ENCODE measurements around the gene KREMEN1. TPM values are rescaled to one million over a fixed set of nuclear protein-coding genes. Genes with fewer than 3 reads are reported as not detected.

Gene KREMEN1
- polyA plus RNA-seq, 10 donors, result 59.9 to 97.7 (median 82.0) TPM

DNA sequence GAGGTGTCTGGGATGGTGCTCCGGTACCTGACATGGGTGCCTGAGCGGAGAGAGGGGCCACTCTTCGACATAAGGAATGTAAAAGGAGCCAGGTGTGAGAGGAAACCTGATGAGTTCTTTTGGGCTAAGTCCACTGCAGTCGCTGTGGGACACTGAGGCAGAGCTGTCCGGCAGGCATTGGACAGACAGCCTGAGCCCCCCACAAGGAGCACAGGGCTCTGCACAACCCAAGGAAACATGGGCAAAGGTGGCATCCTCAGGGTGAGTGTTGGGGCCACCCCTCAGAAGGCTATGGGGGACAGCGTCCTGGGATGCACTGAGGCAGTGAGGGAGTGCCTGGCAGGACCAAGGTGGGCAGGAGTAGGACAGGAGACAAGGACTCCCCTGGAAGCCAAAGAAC, 75.2 kb downstream of the KREMEN1 start:
- no peak for DNase-seq

DNA sequence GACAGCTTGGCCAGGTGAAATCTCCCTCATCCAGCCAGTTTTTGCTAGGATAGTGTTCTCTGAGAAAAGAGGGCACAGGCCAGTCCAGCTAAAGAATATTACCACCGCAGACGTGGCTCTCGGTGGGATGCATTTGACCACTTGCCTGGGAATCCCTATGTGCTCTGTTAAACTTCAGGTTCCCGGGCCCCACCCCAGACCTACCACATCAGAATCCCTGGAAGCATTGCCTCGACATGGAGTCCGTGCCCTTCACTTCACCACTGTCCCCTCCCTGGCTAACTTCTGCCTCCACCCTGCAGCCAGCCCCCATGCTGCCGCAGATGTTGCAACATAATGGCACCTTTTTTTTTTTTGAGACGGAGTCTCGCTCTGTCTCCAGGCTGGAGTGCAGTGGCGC, 76.0 kb downstream of the KREMEN1 start:
- DNase-seq, result no peak

DNA sequence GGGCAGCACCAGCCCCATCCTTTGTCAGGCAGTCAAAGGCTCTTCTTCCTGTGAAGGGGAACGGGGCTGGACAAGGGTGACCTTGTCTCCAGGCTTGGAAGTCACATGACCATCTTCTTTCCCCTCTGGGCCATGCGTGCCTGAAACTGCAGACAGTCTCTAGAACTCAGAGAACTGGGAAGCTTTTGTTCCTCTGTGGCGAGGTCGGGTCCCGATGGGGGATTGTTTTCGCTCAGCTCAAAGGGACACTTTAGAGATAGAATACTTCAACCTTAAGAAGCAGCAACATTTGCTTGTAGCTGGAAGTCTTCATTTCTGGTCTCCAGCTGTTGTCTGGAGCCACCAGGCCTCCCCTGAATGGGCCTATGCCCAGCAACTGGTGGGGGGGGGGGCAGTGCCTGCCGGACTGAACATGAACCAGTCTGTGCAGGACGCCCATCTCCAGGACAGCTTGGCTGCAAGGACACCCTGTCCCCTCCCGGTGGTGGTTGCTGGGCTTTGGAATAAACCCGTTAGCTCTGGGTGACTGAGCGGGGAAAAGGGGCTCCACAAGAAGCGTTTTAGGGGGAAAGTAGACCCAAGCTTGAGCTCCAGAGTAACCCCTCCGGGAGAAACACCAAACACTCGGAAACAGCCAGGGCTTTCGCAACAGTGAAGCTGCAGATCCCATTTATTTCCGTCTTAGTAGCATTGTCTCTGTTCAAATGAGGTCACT, 77.2 kb downstream of the KREMEN1 start:
- peak in 1 of 3 donors; percentile 47 for DNase-seq

DNA sequence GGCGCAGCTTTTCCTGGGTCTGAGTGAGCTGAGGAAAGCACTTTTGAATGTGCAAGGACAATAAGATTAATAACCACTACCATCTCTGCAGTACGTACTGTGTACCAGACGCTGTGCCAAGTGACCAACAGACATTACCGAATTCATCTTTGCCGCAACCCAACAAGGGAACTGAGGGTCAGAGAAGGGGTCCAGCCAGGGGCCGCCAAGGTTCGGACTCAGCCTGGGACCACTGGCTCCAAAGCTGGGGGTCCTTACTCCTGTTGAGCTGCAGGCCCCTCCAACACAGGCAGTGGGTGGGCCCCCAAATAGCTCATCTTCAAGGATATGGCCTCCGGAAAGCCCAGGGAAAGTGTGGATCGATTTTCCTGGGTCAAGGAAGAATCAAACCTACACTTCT, 77.9 kb downstream of the KREMEN1 start:
- DNase-seq, result no peak

- DNase-seq, result no peak
These were observed 78.5 kb downstream of the KREMEN1 start for GRCh38 chr22:29151316-29151715.

DNA sequence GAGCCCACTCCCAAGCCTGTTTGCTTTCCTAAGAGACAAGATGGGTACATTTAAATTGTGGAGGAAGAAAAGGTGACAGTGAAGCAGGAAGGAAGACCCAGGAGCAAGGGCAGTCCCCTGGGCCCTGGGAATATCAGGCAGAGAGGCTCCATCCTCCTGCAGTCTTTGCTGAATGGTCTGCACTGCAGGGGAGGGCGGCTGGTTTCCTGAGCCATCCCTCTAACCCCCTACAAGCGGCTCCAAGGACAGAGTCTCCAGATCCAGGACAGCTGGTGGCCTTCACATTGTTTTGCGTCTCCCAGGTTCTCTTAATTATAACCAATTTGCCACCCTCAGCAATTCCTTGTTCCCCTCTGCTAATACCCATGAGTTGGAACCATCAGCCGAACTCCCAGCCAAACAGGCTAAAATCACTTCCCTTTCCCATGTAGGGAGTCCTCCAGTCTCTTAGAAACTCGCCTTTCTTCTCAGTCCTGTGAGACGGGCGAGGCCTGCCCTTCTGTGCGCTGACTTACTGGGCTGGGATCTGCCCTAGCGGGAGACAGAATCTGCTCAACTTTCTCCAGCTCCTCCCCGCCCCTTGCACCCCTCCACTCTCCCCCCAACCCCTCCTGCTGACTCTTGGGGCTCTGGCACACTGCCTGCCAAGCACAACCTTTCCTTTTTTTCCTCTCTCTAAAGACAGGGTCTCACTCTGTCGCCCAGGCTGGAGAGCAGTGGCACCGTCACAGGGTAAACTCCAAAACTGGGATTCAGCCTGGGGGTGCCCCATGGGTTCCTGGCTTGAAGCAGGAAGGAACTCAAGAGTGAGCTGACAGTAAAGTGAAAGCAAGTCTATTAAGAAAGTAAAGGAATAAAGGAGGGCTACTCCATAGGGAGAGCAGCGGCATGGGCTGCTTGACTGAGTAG, 79.5 kb downstream of the KREMEN1 start:
- peak in 2 of 3 donors; percentile 16 to 34 for DNase-seq

- DNase-seq, result peak in 1 of 3 donors; percentile 32
These were observed 80.3 kb downstream of the KREMEN1 start for GRCh38 chr22:29152954-29153719.

- peak; percentile 60 to 85 (median 71) for DNase-seq
These were observed 81.7 kb downstream of the KREMEN1 start for GRCh38 chr22:29154364-29155048.

DNA sequence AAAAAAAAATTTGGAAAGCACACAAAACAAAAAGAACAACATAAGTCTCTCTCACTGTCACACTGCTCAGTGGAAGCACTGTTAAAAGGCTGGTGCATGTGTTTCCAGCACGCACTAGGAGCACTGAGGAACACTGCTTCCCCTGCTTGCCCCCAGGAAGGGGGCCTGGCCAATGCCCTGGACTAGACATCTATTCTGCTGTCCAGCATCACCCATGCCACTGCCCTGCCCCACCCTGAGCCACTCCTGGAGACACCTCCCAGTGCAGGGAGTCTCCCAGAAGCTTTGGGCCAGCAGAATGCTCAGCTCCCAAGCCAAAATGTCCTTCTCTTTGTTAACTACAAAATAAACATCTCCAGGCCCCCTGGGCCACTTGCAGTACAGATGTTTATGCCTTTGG, 83.1 kb downstream of the KREMEN1 start:
- no peak for DNase-seq

DNA sequence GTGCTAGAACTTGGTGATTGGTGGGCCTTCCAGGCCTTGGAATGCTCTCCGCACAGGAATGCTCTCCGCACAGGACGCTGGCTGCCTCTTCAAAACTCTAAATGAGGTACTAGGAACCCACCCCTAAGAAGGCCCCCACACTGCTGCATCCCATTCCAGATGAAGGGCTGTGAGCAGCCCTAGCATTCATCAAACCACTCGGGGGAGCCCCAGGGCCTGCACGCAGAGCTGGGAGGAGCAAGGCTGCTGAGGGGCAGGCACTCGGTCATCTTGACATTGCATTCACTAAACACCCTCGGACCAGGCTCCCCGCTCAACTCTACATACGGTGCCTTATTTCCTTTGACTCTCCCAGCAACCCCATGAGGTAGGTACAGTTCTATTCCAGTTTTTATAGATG, 83.7 kb downstream of the KREMEN1 start:
- peak in 1 of 3 donors; percentile 56 for DNase-seq

- no peak for DNase-seq
These were observed 85.1 kb downstream of the KREMEN1 start for GRCh38 chr22:29157759-29158535.

DNA sequence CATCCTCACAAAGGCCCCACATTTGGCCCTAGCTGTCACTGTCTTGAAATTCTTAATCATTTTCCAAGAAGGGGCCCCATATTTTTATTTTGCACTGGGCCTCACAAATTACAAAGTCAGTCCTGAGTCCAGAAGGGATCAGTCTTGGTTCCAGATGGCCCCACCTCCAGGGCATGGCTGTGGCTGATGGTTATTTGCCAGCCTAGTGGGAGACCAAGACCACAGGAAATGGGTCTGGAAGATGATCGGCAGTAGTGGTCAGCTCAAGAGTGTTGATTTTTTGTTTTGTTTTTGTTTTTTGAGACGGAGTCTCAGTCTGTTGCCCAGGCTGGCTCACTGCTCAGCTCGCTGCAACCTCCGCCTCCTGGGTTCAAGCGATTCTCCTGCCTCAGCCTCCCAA, 85.7 kb downstream of the KREMEN1 start:
- no peak for DNase-seq

DNA sequence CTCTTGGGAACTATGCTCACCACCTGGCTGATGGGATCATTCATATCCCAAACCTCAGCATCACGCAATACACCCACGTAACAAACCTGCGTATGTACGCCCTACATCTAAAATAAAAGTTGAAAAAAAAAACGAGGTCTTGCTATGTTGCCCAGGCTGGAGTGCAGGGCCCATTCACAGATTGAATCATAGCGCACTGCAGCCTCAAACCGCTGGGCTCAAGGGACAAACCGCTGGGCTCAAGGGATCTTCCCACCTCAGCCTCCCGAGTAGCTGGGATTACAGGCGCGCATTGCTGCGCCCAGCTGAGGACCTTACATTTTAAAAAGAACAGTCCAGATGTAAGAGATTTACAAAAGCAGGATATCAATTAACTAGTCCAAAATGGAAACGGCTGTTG, 91.0 kb downstream of the KREMEN1 start:
- DNase-seq, result no peak

GRCh38 chr22:29165321-29166060, 92.7 kb downstream of the KREMEN1 start:
- DNase-seq, result no peak

- DNase-seq, result no peak
These were observed 93.3 kb downstream of the KREMEN1 start for GRCh38 chr22:29166180-29166579.

- no peak for DNase-seq
These were observed 94.4 kb downstream of the KREMEN1 start for GRCh38 chr22:29167032-29167911.

DNA sequence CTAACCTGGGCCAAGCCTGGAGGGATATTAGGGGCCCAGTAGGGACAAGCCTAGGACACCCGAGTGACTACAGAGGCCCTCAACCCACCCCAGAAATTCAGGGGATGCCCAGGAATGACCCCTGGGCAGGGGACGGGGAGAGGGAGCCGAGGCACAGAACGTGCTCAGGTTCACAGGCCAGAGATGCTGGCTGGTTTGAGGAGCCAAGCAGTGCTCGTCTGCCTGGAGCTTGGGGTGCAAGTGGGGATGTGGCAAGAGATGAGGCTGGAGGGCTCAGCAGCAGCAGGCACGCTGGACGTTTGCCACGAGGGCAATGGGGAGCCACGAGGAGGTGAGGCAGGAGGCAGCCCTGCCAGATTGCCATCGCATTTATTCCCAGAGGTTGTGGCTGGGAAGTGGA, 98.9 kb downstream of the KREMEN1 start:
- no peak for DNase-seq

DNA sequence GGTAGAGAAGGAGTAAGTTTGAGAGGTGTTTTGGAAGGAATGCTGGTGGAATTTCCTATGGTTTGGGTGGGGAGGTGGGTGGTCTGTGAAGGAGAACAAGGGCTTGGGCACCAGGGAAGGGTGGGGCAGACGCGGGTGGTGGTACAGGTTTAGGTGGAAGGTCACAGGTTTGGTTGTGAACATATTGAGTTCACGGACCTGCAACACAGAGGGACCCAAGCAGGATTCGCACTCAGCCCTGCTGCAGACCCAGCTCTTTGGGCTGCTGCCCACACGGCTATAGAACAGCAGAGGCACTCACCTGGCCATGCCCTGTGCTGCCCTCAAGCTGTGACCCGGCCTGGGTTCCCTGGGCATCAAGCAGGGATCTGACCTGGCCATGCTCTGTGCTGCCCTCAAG, 99.4 kb downstream of the KREMEN1 start:
- no peak for DNase-seq

DNA sequence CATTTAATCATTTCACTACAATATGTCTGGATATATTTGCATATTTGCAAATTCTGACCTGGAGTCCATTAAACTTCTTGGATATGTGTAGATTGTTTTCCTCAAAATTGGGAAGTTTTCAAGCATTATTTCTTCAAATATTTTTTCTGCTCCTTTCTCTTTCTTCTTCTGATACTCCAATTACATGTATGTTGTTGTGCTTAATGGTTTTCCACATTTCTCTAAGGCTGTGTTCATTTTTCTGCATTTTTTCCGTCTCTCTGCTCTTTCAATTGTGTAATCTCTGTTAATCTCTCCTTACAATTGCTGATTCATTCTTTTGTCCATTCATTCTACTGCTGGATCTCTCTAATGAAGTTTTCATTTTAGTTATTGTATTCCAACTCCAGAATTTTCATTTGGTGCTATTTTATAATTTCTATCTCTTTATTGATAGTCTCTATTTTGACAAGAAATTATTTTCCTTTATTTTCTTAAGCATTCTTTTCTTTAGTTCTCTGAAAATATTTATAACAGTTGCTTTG, 102.5 kb downstream of the KREMEN1 start:
- DNase-seq, result no peak

Measured in muscle of back (tissue), 11 donors.